AG20443 (cell line): Measurements from ENCODE around the gene SSH2.
"Not testable (repeated sequence)": the region's sequence is repeated elsewhere in the genome, so short reads cannot be mapped to it uniquely, and the experiment has no call there.

Experiments
- DNase-seq: peaks from one replicate; pipeline ENCODE4 v3.0.0; 2012; ENCODE audit warnings: low spot score, mixed read lengths

SSH2 gene

GRCh38 chr17:29732209-29732608 is 197.8 kb downstream of the SSH2 start:
- no peak for DNase-seq

GRCh38 chr17:29731589-29731929 is 198.5 kb downstream of the SSH2 start:
- no peak for DNase-seq

GRCh38 chr17:29728490-29728889 is 201.5 kb downstream of the SSH2 start:
- DNase-seq: no peak

GRCh38 chr17:29726715-29727252 is 203.2 kb downstream of the SSH2 start:
- DNase-seq: no peak

GRCh38 chr17:29725408-29725807 is 204.6 kb downstream of the SSH2 start:
- DNase-seq: not testable (repeated sequence)

- DNase-seq: no peak
Measured at GRCh38 chr17:29723278-29724047, 206.6 kb downstream of the SSH2 start.

- DNase-seq: peak; percentile 80
Measured at GRCh38 chr17:29722411-29723198, 207.4 kb downstream of the SSH2 start.

GRCh38 chr17:29720551-29720950 is 209.5 kb downstream of the SSH2 start:
- DNase-seq: no peak

- DNase-seq: no peak
Measured at GRCh38 chr17:29719469-29719868, 210.6 kb downstream of the SSH2 start.

- DNase-seq: no peak
Measured at GRCh38 chr17:29718446-29719039, 211.5 kb downstream of the SSH2 start.

- no peak for DNase-seq
Measured at GRCh38 chr17:29717817-29718216, 212.2 kb downstream of the SSH2 start.

- no peak for DNase-seq
Measured at GRCh38 chr17:29716566-29716965, 213.5 kb downstream of the SSH2 start.

GRCh38 chr17:29715680-29716079 is 214.3 kb downstream of the SSH2 start:
- no peak for DNase-seq

GRCh38 chr17:29714146-29714545 is 215.9 kb downstream of the SSH2 start:
- no peak for DNase-seq

GRCh38 chr17:29713626-29714025 is 216.4 kb downstream of the SSH2 start:
- no peak for DNase-seq

GRCh38 chr17:29711588-29712385 is 218.2 kb downstream of the SSH2 start:
- DNase-seq: no peak

GRCh38 chr17:29710891-29711418 is 219.1 kb downstream of the SSH2 start:
- DNase-seq: peak; percentile 81

- peak; percentile 34 for DNase-seq
Measured at GRCh38 chr17:29710520-29710884, 219.5 kb downstream of the SSH2 start.

- no peak for DNase-seq
Measured at GRCh38 chr17:29709866-29710519, 220.0 kb downstream of the SSH2 start.

- DNase-seq: no peak
Measured at GRCh38 chr17:29707212-29707571, 222.8 kb downstream of the SSH2 start.

- no peak for DNase-seq
Measured at GRCh38 chr17:29706045-29706431, 224.0 kb downstream of the SSH2 start.
